ENCODE data around the gene PRKCH. TPM values are rescaled to one million over a fixed set of nuclear protein-coding genes. Genes with fewer than 3 reads are reported as not detected.

Gene PRKCH
- total RNA-seq, 1 experiment from 2014 or later = 3.5 TPM

DNA sequence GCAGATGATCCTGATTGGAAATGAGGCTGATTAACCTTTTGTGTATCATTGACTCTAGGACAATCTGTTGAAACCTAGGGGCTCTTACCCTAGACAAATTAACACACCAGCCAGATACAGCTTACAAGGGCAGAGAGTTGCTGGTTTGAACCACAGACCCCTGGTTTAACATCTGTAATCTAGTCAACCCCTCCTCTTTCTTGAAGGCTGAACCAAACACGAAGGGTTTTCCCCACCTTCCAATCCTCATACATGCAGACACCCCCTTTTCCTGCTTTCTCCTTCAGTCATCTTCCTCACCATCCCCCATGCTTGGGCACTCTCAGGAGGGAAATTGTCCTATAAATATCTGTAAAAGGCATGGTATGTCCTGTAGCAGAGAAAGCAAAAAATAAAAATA, 247.9 kb downstream of the PRKCH start:
- no peak for DNase-seq (ENCODE audit: low spot score)

DNA sequence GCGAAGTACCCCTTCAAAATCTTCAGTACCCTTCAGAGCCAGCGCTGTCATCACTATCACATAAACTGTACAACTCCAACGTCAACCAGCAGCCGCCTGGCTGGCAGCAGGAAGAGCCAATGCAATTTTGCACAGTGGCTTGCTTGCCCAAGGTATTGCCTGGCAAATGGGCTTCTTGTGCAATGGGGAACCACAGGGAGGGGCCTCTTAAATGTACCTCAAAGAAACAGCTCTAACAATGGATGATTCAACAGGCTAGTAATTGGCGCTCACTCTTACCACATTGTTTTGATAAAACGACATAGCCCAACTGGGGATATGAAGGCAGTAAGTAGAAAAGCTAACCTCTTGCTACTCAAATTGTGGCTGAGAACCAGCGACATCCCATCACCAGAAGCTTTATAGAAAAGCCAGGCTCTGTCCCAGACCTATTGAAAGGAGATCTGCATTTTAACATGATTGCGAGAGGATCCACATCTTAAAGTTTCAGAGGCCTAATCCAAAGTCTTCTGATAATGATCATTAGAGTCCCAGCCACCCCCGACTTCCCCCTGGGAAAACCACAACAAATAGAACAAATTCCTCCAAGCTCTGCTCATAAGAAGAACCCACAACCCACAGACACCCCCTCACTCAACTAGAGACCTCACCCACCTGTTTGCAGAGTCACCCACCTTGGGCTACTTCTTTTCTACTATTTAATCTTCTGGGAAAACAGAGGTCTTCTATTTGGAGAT, 248.6 kb downstream of the PRKCH start:
- peak; percentile 78 for DNase-seq (ENCODE audit: low spot score)

DNA sequence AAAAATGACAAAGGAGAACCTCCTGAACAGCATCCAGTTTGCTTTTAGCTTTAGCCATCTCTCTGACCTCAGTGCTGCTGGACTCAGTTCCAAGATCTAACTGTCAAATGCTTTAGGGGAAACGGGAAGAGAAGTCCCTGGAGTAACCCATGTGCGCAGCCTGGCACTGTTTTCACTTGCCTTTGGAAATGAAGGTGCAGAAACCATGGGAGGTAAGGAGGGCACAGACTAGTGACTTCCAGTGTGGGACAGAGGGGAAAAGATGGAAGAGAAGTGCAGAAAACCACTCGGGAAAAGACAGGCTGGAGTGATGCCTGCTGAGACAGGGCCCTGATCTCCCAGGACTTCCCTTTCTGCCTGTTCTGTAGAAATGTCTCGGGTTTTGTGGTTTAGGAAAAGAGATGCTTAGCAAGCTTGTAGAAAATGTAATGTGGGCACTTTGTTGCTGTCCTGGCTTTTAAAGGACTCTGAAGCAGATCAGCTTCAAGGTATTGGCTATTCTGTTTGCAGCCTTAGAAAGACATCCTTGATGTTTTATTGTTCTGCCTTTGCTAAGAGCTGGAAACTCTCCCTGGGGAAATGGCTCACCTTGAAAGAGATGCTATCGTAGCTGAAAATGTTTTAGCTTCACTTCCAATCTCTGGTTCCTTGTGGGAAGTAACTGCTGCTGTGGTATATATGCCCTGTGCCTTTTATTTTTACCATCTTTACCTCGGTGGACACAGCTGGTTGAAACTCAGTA, 249.3 kb downstream of the PRKCH start:
- DNase-seq (ENCODE audit: low spot score) = no peak

DNA sequence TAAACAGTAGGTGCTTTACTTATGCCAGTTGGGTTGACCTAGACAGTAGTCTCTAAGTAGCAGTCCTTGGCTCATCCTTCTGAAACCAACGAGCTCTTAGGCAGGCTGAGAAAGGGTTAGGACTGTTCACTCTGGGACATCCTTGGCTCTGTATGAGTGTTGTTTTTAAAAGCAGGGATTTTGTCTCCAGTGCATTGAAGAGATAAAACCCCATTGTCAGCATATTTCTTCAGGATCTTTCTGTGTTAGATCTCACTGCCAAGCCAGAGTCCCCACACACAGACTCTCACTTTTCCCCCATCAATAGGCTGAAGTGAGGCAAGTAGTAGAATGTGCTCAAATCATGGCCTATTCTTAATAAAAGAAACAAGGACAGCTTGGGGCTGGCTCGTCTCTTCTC, 250.5 kb downstream of the PRKCH start:
- DNase-seq (ENCODE audit: low spot score) = no peak

DNA sequence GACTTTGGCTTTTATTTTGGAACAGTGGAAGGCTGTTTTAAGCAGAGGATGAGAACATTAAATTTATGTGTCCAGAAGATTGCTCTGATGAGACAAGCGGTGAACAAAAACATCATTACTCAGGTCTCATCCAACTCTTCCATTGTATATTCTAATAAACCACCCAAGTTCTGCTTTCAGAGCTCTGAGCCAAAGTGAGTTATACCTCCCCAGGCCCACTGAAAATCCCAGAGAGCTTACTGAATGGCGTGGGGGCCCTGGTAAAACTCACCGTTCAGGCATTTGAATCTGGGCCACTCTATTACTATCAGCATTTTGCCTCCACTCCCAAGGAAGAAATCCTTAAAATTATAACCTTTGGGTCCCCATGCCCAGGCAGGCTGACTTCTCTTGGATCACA, 251.9 kb downstream of the PRKCH start:
- no peak for DNase-seq (ENCODE audit: low spot score)

DNA sequence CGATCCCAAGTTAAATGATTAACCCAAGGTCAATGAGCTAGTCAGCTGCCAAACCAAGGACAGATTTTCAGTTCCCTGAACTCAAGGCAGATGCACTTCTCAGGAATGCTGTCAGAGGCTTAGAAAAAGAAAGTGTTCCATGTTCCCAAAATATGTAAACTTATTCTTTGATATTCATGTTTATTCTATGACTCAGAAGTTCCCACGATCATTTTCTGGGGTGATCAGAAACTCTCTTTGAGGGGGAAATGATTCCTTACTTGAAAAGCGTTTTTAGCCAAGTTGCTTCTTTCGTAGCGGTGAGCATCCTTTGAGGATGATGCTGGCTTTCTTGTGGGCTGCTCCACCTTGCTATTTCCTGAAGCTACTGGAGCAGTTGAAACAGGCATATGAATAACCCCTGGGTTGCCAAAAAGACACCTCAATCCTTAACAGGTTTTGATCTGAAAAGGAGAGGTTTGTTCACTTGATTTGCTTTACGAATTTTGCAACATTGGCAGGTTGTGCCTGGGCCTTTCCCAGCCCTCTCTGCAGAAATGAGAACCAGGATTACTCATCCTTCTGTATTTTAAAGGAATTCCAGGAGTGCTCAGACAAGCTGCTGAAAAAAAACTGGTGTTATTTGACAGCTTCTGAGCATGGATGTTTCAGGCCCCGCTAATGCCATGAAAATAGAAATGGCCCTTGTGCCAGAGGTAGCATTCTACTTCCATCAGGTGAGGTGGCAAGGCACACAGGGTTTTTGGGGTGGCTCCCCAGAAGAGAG, 252.6 kb downstream of the PRKCH start:
- DNase-seq (ENCODE audit: low spot score) = no peak

DNA sequence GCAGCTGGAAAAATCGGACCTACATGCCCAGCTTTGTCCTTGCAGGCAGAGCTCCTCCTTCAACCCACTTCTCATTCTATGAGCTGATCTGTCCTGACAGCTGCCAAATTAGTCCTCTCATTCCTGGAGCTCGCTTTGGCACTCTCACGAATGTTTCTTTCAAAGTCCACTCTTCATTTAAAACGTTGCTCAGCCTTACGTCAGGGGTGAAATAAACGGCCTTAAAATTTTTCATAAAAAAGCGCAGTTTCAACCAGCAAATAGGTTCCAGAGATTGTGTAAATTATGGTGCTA, 253.1 kb downstream of the PRKCH start:
- no peak for DNase-seq (ENCODE audit: low spot score)

DNA sequence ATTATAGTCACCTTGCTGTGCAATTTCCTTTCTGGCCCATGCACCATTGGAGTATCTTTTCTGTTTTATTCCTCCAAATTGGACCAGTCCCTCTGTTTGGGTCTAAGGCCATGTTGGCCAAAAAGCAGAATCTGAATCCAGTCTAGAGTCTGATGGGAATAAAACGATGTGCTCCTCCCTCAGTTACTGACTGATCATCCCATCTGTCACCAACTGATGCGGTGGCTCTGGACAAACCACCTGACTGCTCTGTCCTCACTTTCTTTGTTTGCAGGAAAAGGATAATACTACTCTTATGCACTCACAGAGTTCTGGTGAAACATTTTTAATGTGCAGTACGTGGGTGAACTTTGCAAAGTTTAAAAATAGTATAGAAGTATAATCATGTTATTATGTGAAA, 253.7 kb downstream of the PRKCH start:
- no peak for DNase-seq (ENCODE audit: low spot score)

DNA sequence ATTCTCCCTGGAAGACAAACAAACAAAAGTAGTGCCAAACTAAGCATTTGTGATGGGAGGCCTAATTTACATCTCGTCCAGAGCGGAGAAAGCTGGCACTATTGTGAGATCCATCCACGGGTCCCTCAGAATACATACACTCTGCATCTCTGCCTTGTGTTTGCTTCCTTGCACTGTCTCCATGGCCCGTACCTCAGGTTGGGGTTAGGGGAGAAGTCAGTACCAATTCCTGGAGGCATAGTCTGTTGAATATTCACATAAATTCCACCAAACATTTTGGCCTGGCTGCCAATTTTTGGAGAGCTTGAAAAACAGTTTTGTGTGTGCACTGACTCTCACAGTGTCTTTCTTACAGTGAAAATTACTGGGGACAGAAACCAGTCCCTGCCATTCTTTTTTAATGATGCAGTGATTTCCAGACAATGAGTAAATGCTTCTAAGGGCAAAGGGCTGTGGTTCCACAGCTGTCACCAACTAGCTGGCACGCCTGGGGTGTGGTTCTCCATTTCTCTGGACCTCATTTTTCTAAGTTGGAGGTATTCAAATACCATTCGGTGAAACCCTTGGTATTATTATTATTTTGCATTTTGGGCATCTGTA, 254.3 kb downstream of the PRKCH start:
- no peak for DNase-seq (ENCODE audit: low spot score)

DNA sequence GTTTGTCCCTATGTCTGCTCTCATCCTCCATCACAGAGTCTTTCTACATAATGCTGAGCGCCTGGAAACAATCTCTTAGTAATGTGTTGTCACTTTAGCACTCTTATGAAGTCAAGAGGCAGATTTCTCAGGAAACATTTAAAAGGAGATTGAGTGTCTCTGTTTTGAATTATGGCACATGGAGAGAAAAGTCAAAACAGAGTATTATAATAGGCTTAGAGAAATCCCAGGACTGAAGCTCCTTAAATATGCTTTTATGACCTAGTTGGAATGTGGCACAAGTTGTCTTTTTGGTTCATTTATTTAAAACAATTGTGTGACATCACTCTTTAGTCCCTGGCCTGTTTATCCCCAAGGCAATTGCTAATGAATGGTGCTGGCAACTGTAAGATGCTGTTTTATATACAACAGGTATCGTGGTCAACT, 256.1 kb downstream of the PRKCH start:
- no peak for DNase-seq (ENCODE audit: low spot score)

DNA sequence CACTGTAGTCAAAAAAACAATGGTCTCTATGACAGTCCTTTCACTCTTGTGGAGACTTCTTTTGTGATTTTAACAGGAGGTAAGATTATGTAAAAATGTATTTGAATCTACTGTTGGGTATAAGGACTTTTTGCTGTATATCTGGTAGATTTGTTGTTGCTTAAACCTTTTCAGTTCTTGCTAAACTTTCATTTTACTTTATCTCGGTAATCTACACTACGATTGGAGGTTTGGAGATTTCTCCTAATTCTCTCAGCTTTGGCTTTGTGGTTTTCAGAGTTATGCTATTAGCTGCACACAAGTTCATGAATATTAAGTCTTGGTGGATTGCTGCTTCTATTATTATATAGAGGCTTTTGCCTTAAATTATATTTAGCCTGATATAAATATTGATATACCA, 257.4 kb downstream of the PRKCH start:
- no peak for DNase-seq (ENCODE audit: low spot score)

DNA sequence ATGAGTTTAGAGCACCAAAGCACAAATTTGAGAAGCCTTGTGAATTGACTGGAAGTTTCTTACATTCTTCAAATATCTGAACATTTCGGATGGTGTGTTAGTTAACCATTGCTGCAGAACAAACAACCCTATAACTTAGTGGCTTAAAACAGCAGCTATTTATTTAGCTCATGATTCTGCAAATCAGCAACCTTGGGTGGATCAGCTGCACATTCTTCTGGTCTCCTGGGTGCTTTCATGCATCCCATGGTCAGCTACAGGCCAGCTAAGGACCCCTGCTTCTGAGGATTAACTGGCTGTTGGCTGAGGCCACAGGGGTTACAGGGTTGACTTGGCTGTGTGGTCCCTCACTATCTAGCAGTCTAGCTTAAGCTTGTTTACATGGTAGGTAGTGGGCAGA, 260.0 kb downstream of the PRKCH start:
- no peak for DNase-seq (ENCODE audit: low spot score)

DNA sequence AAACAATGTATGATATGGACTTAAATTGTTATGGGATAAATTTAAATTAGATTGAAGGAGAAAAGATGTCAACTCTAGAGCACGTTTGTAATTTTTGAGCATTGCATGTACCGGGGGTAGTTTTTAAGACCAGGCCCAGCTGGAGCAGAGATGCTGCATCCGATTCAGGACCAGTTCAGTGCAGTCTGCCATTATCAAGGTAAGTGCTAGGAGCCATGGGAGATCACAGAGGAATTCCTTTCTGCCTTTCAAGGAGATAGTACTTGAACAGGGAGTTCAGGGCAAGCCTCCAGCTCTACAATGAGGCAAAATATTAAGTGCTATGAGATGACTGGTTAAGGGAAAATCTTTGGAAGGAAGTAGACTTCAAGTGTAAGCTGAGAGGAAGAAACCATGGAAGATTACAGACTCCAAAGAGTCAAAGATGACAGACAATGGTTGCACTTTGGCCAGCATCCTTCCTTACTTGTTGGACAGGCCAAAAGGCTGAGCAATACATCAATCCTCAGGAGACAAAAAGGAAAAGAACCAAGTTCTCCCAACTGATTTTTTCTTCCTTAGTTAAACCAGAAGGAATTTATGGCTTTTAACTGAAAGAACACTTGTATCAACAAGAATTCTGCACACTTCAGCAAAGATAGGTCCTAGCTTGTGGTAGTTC, 260.7 kb downstream of the PRKCH start:
- no peak for DNase-seq (ENCODE audit: low spot score)

DNA sequence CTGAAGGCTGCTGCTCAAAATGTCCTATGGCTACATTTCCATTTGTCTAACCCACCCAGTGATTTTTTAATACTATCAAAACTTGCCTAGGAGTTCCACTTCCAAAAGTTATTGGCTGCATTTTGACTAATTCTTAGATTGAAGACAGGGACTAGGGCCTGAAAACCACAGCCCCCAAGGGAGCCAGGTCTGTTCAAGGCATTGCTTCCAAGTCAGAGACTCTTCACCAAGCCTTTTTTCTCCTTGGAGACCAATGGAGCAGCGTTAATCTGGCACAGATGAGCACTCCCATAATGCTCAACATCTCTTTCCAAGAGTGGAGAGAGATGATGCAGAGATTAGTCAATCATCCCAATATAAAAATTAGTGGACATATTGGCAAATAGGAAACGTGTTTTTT, 261.4 kb downstream of the PRKCH start:
- DNase-seq (ENCODE audit: low spot score) = no peak

DNA sequence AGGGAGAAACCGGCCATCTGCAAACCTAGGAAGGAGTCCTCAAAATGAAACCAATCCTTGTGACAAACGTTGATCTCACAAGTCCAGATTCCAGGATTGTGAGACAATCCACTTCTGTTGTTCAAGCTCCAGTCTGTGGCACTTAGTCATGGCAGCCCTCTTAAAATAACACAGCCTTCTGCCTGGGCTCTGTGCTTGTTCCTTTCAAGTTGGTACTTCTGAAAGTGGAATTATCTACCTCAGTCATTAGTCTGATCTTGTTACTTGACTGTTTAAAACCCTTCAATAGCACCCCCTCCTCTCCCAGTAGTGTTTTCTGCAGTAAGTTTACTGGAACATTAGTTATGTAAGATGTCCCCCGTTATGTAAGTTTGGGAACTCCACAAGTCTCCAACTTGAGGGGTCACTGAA, 263.0 kb downstream of the PRKCH start:
- no peak for DNase-seq (ENCODE audit: low spot score)

DNA sequence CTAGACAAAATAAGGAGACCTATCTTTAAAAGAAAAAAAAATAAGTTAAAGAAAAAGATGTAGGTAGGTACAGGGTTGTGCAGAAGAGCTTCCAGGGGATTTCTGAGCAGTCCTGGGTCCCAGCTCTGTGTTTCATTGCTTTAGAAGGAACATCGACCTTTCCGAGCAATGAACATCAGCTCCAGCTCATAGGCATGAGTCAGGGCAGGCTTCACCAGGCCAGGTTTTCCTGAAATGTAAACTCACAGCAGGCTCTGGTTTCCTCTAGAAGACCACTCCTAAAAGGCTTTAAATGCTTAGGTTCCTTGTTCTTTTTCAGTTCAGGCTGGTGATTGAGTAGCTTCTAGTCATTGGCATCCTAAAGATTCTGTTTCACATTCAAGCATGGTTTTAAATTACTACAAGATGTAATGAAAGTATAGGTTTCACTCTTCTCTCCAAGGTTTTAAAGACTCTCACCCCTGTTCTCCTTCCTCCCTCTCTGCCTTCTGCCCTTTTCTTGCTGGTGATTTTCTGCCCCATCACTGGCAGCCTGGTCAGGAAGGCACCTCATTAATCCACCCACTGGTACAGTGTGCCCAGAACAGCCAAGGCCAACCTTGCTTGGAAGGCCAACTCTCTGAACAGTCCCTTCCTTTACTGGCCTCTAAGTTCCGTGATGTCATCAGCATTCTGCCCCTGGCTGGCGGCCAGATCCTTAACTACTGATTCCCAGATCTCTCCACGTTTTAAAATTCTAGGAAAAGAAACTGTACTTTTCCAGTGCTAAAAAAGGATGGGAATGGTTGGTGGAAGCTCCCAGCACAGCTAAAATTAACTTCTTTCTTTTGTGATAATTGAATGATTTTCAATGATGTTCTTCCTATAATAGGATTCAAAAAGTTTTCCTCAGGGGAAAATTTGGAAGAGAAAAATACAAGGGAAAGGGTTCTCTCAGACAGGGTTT, 264.5 kb downstream of the PRKCH start:
- DNase-seq (ENCODE audit: low spot score) = no peak

DNA sequence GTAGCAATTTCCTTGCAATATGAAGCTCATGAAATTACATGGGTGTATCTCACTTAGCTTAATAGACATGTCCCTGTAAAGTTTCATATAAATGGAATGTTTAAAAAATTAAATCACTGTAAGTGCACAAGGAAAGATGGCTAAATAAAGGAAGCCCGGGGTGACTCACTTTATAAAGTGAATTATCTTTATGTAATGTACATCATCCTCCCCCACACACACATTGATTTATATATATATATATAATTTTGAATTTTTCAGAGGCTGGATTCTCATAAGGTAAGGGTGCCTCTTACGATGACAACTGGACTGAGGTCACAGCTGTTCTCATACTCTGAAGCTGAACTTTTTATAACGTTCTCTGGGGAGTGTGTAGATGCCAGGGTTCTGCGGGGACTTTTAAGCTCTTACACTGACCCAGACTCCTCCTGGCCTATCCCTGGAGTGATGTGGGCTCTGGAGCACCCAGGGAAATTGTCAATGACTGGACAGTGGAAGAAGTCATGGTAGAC, 265.2 kb downstream of the PRKCH start:
- no peak for DNase-seq (ENCODE audit: low spot score)

DNA sequence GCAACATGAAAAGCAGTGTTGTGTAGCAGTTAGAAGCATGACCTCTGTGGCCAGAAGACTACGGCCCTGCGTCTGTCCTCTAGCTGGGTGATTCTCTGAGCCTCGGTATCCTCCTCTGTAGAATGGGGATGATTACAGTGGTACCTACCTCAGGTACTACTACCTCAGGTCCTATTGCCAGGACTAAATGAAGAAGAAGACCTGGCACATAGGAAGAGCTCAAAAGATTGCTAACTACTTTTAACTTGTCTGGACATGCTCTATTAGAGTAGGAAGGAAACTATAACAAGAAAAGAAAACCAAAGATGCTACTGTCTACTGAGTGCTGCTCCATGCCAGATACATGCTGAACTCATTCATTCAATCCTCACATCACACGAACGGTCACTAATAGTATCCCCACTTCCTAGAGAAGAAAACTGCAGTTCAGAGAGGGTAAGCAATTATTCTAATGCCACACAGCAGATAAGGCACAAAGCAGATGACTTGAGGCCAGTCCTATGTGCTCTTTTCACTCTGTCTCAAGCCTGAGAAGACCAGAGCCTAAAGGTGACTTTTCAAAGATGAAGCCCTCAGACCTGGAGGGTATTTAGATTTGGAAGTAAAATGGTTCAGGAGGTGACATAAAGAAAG, 265.8 kb downstream of the PRKCH start:
- DNase-seq (ENCODE audit: low spot score) = no peak

DNA sequence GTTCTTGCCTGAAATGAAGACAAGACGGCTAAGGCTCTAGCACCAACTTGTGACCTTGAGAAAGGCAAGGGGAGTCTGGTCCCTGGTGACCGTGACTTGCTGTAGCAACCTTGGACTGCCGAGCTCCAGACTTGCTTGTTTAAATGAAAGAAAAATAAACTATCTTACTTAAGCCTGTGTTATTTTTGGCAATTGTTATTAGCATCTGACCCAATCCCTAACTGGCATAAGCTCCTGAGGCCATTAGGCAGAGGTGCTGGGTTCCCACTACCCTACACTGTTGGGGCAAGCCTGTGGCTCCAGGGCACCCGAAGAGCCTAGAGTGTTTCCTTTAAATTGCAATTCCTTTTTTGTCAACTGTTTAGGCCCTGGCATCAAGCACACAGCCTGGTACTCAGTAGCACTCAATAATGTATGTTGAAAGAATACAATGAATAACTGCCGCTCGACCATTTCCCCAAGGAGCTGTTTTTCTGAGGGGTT, 267.1 kb downstream of the PRKCH start:
- no peak for DNase-seq (ENCODE audit: low spot score)

All from A172 (cell line).